HG02610 (cell line): ENCODE data around the gene OAT.
"Not testable (repeated sequence)": the region's sequence is repeated elsewhere in the genome, so short reads cannot be mapped to it uniquely, and the experiment has no call there.

Experiments
- ATAC-seq: cut with Tn5 transposase; IDR thresholded peaks from one replicate; pipeline ENCODE4 v1.9.1; 2021; ENCODE audit warnings: mild to moderate bottlenecking, moderate library complexity; ENCODE audit not compliant: unreplicated experiment

OAT gene

DNA sequence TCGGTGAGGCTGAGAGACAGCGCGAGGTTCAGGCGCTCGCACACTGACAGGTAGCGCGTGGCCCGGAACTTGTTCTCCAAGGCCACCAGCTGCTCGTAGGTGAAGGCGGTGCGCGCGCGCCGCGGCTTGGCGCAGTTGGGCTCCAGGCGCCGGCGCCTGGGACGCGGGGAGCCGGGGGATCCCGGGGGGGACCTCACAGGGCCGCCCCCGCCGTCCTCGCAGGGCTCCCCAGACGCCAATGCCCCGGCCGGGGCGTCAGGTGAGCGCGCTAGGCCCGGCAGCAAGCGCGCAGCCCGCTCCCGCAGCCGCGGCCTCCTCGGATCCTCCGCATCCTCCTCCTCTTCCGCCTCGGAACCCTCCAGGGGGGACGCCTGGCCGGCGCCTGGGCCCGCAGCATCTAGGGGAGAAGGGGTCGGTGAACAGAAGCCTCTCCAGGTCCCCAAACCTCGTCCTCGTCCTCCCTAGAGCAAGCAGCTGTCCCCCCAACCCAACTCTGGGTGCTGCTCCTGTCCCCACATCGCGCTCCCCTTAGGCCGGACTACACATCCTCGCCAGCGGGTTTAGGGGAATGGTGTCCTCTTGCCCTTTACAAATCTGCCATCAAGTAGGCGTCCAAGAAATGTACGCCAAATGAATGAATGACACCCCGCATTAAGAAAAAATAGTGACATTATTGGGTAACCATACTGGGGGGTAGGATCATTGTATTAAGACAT is 29.2 kb upstream of the OAT start:
- ATAC-seq = no peak

DNA sequence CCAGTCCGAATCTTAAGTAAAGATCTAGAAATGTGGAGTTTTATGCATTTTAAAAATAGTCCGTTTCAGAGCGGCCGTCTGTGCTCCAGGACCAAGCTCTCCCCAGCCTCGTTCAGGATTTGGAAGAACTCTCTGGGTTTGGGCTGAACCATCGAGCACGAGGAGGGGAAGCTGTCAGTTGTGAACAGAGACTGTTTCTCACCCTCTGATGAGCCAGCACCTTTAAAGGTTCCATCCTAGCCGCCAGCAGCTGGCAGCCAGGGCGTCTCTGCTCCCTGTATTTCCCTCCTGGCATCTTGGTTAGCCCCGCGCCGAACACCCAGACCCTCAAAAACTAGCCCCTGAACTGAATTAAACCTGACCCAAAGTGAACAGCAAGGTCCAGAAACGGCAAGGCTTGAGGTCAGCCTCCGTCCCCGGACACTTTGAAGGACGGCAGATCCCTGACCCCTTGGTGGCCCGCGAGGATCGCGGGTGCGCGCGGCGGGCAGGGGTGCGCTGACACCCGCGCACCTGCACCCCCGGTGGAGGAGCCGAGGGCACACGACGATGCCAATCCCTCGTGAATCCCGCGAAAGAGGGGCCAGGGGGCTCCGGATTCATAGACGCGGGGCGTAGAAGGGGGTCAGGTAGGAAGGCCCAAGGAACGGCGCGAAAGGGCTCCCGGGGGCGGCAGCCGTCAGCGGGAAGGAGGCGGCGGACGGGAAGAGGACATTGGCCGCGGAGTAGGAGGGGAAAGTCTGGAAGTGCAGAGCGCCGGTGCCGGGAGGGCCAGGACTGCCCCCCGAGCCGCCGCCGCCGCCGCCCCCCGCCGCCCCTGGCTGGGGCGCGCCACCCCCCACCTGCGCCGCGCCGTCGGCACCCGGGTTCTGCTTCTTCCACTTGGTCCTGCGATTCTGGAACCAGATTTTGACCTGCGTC is 28.4 kb upstream of the OAT start:
- ATAC-seq = no peak

DNA sequence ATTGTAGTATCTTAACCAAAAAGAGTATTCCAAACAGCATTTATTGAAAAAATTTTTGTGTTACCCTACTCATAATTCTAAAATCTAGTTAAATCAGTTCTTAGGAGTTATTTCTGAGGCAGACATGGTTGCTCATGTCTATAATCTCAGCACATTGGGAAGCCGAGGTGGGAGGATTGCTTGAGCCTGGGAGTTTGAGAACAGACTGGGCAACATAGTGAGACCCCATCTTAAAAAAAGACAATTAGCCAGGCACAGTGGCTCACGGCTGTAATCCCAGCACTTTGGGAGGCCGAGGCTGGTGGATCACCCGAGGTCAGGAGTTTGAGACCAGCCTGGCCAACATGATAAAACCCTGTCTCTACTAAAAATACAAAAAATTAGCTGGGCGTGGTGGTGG is 23.0 kb upstream of the OAT start:
- ATAC-seq = not testable (repeated sequence)

DNA sequence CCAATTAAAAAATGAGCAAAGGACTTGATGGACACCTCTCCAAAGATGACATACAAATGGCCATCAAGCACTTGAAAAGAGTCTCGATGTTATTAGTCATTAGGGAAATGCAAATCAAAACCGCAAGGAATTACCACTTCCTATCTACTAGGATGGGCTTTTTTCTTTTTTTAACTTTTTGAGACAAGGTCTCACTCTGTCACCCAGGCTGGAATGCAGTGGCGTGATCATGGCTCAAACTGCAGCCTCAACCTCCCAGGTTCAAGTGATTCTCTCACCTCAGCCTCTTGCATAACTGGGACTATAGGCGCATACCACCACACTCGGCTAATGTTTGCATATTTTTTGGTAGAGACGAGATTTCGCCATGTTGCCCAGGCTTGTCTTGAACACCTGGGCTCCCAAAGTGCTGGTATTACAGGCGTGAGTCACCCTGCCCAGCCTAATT is 17.5 kb upstream of the OAT start:
- ATAC-seq = no peak

DNA sequence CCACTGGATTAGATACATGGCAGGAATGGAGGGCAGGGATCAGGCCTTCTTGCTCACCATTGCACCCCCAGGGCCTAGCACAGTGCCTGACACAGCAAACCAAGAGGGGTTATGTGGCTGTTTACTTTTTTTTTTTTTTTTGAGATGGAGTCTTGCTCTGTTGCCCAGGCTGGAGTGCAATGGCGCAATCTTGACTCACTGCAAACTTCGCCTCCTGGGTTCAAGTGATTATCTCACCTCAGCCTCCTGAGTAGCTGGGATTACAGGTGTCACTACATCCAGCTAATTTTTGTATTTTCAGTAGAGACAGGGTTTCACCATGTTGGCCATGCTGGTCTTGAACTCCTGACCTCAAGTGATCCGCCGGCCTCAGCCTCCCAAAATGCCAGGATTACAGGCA is 17.0 kb upstream of the OAT start:
- ATAC-seq = not testable (repeated sequence)

DNA sequence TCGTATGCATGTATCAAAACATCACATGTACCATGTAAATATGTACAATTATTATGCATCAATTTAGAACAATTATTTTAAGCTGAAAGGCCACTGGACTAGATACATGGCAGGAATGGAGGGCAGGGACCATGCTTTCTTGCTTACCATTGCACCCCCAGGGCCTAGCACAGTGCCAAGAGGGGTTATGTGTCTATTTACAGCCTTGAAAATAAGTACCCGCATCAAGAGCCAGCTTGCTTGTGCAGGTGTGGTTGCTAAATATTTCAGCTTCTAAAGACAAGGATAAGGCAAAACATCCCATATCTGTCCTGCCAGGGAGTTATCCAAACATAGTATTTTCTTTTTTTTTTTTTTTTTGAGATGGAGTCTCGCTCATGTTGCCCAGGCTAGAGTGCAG is 14.7 kb upstream of the OAT start:
- no peak for ATAC-seq

DNA sequence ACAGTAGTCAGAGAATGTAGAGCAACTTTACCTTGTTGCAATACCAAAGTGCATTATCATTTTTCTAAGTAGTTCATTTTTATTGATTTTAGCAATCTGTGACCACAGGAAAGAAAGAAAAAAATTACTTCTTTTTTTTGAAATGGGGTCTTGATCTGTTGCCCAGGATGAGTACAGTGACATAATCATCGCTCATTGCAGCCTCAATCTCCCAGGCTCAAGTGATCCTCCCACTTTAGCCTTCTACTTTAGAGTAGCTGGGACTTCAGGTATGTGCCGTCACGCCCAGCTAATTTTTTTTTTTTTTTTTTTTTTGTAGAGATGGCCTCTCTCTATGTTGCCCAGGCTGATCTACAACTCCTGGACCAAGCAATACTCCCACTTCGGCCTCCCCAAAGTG is 11.4 kb upstream of the OAT start:
- no peak for ATAC-seq

DNA sequence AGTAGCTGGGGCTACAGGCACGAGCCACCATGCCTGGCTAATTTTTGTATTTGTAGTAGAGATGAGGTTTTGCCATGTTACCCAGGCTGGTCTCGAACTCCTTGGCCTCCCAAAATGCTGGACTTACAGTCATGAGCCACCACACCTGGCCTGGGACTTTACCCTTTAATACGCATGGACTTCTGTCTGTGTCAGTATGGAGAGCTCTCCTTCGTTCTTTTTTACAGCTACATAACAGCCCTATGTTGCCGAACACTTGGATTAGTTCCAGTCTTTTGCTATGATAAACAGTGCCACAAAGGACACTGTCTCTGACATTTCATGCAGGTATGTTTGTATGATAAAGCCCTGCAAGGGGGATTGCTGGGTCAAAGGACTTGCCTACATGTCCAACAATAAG is 10.9 kb upstream of the OAT start:
- ATAC-seq = no peak

DNA sequence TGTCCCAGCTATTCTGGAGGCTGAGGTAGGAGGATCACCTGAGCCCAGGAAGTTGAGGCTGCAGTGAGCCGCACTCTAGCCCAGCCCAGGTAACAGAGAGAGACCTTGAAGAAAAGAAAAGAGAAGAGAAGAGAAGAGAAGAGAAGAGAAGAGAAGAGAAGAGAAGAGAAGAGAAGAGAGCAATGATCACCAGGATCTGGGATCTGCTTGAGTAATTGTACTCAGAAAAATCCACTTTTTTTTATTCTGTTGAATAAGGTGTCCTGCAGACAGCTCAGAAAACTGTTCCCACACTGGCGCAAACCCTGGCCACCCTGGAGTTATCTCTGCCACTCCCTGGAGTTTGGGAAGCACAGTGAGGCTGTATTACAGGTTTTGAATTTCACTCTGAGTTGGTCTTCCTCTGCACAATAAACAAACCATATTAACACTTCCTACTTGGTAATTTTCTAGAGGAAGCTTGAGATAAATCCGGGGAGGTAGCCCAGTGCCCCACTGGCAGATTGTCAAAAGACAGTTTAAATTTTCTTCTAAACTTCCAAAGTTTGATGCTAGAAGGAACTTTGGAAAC is 9.6 kb upstream of the OAT start:
- no peak for ATAC-seq

DNA sequence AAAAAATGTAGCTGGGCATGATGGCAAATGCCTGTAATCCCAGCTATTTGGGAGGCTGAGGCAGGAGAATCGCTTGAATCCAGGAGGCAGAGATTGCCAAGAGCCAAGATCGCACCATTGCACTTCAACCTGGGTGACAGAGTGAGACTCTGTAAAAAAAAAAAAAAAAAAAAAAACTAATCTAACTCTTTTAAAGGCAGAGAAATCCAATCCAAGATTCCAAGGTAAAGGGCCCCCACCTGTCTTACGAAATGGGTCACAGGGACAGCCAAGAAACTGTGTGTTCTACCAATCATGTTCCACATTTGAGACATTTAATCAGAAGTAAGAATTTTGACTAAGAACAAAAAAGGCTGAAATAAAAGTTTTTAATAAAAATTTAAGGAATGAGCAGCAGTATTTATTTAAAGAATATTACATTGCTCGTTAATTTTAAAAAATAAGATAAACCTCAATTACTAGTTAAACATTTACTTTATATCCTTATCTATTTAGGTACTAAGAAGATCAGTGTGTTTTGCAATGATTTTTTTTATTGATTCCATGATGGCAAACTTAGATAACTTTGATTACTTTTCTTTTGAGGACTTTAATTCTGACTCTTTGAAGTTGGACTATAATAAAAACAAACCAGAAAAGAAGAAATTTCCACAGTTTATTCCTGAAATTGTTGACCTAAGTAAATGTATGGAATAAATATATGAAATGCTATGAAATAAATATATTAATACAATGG is 6.7 kb upstream of the OAT start:
- ATAC-seq = no peak

DNA sequence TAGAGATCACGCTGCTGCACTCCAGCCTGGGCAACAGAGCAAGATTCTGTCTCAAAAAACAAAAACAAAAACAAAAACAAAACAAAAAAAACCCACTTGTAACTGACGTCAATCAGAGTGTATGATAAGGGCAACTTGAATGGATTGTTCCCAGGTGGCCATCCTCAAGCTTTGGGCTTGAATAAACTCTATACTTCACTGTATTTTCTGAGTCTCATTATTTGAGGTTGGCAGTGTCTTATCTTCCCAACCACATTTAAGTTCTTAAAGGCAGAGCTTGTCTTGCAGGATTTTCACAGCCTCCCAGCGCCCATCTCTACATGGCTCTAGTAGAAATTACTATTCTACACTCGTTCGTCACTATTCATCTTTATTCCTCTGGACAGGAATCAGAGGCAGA is 5.1 kb upstream of the OAT start:
- ATAC-seq = no peak

DNA sequence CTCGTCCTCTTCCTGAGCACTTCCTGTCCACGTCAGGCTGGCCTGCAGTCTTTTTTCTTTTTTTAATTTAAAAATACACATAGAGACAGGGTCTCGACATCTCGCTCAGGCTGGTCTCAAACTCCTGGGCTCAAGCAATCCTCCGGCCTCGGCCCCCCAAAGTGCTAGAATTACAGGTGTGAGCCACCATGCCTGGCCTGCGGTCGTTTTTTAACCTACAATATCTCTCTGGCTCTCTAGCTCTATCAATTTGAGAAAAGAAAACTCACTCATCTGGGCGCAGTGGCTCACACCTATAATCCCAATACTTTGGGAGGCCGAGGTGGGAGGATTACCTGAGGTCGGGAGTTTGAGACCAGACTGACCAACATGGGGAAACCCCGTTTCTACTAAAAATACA is 4.0 kb upstream of the OAT start:
- ATAC-seq = no peak

DNA sequence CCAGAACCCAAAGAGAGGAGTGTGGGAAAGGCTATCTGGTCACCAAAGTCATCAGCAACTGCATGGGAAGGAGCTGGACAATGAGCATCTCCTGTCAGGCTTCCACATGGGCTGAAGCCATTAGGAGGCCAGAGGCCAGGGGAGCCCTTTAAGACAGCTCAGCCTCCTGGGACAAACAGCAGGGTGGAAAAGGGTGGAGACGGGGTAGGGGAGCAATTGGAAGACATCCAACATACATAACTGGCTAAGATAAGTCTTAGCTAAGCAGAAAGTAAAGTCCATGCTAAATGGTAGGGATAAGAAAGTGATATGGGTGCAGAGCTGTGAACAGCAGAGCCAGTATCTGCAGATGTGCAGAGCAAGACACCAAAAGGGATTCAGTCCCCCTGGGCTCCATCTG is 1.5 kb upstream of the OAT start:
- ATAC-seq = no peak

DNA sequence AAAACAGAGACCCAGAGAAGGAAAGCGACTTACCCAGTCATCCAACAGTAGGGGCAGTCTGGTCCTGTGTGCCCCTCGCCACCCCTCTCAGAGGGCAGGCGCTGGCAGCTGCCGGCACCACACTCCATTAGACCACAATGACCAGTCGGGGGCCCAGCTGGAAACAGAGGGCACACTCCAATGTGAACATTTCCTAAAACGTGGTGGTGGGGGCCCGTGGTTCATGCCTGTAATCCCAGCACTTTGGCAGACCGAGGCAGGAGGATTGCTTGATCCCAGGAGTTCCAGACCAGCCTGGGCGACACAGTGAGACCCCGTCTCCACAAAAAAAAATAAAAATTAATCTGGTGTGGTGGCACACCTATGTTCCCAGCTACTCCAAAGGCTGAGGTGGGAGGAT is 912 bp upstream of the OAT start:
- ATAC-seq = no peak

DNA sequence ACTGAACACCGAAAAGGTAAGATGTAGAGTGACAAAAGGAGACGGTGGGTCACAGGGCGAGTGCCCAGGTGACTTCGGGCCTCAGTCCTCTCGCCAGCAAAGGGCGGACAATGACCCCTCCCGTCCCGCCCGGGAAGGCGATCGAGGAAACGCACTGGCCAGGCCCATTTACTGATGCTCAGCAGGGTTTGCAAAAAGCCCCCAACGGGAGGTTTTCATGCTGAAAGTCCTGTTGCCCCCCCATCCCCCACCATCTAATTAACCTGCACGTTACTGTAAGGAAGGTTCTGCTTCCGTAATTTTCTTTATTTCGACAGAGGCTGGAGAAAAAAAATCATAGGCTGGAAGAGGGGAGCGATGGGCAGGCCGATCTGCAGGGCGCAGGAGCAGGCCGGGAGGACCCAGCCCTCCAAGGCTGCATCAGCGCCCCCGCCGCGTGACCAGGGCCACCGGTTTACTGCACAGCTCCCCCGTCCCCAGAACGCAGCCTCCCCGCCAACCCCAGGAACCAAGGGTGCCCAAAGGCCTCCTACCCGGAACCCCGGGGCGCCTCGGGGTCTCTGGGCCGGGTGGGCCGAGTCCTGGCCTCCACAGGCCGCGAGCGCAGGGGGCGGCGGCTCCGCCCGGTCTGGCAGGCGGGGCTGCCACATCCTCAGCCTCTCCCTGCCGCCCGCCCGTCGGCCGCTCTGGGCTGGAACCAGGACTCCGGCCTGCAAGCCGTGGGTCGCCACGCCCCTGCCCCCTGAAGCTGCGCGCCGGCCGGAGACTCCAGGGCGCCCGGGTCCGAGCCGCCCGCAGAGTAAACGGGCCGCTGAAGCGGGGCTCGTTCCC is 613 bp downstream of the OAT start:
- no peak for ATAC-seq

DNA sequence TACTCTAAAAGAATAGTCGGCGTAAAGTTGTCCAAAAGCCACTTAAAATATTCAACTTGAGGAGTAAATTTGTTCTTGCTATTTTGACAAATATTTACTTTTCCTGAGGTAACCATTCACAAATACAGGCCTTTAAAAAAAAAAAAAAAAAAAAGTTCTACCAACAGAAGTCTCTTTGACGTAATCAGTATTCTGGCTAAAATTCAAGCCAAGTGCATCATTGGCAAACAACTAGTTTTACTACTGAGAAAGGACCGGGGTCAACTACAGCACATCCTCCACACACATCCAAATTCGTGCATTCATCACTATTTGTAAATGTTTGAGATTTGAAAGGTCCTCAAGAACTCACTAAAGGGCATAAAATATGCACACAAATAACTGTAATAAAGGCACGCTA is 2.0 kb downstream of the OAT start:
- no peak for ATAC-seq

DNA sequence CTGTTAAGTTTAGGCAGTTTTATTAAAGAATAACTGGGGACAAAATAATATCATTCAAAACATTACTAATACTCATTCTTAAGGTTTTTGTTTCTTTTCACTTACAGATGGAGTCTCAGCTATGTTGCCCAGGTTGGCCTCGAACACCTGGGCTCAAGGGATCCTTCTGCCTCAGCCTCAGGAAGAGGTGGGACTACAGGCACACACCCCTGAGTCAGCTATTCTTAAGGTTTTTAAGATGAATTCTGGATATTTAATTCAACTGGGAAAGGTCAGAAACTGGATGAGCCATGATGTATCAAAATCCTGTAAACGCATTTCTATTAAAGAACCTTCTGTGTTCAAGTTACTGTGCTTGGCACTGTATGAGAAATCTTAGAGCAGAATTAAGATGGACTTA is 3.5 kb downstream of the OAT start:
- no peak for ATAC-seq

DNA sequence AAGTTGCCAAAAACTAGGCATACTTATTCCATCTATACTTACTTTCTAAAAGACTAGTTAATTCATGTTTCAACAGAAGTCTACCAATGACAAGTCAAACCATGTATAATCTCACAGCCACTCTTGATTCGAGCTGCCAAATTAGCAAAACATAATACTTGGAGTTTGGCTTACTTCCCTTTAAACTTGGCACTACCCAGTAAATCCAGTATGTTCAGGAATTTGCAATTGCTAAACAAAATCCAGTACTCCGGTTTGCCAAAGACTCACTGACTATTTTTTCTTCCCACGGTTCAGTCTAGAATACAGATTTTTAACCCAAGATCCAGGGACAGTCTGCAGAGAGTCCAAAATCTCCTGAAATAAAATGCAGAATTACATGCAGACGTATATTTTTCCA is 4.6 kb downstream of the OAT start:
- no peak for ATAC-seq

DNA sequence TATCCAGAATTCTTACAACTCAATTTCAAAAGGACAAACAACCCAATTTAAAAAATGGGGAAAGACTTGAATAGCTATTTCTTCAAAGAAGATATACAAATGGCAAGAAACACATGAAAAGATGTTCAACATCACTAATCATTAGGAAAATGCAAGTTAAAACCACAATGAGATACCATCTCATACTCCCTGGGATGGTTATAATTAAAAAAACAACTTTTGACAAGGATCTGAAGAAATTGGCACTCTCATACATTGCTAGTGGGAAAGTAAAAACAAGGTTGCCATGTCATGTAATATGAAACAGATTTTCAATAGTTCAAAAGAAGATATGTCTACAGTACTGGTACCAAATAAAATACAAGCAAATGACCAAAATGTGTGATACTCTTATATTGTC is 9.0 kb downstream of the OAT start:
- ATAC-seq = no peak

DNA sequence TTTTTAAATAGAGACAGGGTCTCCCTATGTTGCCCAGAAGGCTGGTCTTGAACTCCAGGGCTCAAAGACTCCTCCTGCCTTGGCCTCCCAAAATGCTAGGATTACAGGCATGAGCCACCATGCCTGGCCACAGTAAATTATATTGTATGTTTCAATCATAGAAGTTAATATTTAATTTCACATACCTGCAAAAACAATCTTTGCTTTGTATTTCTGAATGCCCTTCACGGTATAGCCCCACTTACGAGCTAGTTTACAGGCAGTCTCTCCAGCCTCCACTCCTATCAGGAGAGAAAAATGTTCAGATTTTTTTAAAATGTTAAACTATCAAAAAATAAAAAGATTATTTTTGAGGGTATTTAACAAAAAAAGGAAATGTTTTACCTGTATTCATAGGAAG is 10.4 kb downstream of the OAT start:
- ATAC-seq = no peak
